ENCODE results near the gene ATMIN. TPM values are rescaled to one million over a fixed set of nuclear protein-coding genes. Genes with fewer than 3 reads are reported as not detected.

The ATMIN gene
- total and polyA plus RNA-seq, 2 experiments from 2014 or later: 22.0 to 60.5 TPM

GRCh38 chr16:80993834-80994233 lies 41.8 kb upstream of the ATMIN start:
- no peaks in the 10 kb centered on the region for H3K4me1 ChIP-seq (ENCODE audit: insufficient read depth)
- ATAC-seq (no peak), DNase-seq (ENCODE audit: low spot score) (no peak)
- H2AFZ ChIP-seq: no peak overlapping the region
- H4K20me1 ChIP-seq (replicated peaks; ENCODE audit: insufficient read depth): peaks cover 24% of the 10 kb centered on the region
- Mint-ChIP-seq H3K4me1 (peaks cover 1% of the 10 kb centered on the region; the same call in 2 of the 3 replicates), H3K27ac (no peak overlapping the region), H3K9me3 (no peaks in the 10 kb centered on the region), H3K36me3 (ENCODE audit: low read depth) (peaks cover 4% of the 10 kb centered on the region; the same call in 1 of the 3 replicates), H3K27me3 (ENCODE audit: insufficient read depth, low read depth, poor library complexity) (peaks cover 7% of the 10 kb centered on the region), H3K4me3 (no peak overlapping the region)
- H3K27me3 ChIP-seq (ENCODE audit: insufficient read depth): no peaks in the 10 kb centered on the region
- H3F3A ChIP-seq (replicated peaks; ENCODE audit: low read depth): no peaks in the 10 kb centered on the region
- no peaks in the 10 kb centered on the region for H3K9me2 ChIP-seq (ENCODE audit: insufficient read depth)
- peaks cover 79% of the 10 kb centered on the region for H3K79me2 ChIP-seq (replicated peaks; ENCODE audit: insufficient read depth)
- no peak overlapping the region for H3K4me3 ChIP-seq
- no peak overlapping the region for H3K27ac ChIP-seq (ENCODE audit: low read depth)
- no peak overlapping the region for H3K4me2 ChIP-seq
- TF ChIP-seq EZH2phosphoT487 (IDR thresholded peaks at IDR 0.05; ENCODE audit: unreplicated experiment): no peak
- no peaks in the 10 kb centered on the region for H3K36me3 ChIP-seq (ENCODE audit: insufficient read depth)

GRCh38 chr16:80994451-80994850 lies 41.2 kb upstream of the ATMIN start:
- no peaks in the 10 kb centered on the region; the same call in 2 of the 3 replicates for H3K4me1 Mint-ChIP-seq
- peaks cover 4% of the 10 kb centered on the region; the same call in 1 of the 3 replicates for H3K36me3 Mint-ChIP-seq (ENCODE audit: low read depth)
- no peak overlapping the region for H3K4me3 ChIP-seq

More at GRCh38 chr16:80994451-80994850, 41.2 kb upstream of the ATMIN start:
- no peaks in the 10 kb centered on the region for H3K4me1 ChIP-seq (ENCODE audit: insufficient read depth)
- H4K20me1 ChIP-seq (replicated peaks; ENCODE audit: insufficient read depth): peaks cover 26% of the 10 kb centered on the region
- TF ChIP-seq ZNF331 (CRISPR knock-in tag; IDR thresholded peaks at IDR 0.05; ENCODE audit: low read depth) (no peak), STAT1 (IDR thresholded peaks at IDR 0.05; ENCODE audit: unreplicated experiment) (no peak), ZNF462 (CRISPR knock-in tag; IDR thresholded peaks at IDR 0.05) (no peak)
- no peak overlapping the region for H3K4me2 ChIP-seq
- Mint-ChIP-seq H3K4me3 (no peak overlapping the region), H3K27me3 (ENCODE audit: insufficient read depth, low read depth, poor library complexity) (peaks cover 5% of the 10 kb centered on the region), H3K9me3 (no peaks in the 10 kb centered on the region), H3K27ac (no peak overlapping the region)
- H3K27ac ChIP-seq (ENCODE audit: low read depth): no peak overlapping the region
- peaks cover 86% of the 10 kb centered on the region for H3K79me2 ChIP-seq (replicated peaks; ENCODE audit: insufficient read depth)
- DNase-seq (ENCODE audit: low spot score) (no peak), ATAC-seq (no peak)
- no peaks in the 10 kb centered on the region for H3K36me3 ChIP-seq (ENCODE audit: insufficient read depth)
- no peaks in the 10 kb centered on the region for H3K27me3 ChIP-seq (ENCODE audit: insufficient read depth)
- no peaks in the 10 kb centered on the region for H3K9me2 ChIP-seq (ENCODE audit: insufficient read depth)
- H3F3A ChIP-seq (replicated peaks; ENCODE audit: low read depth): no peaks in the 10 kb centered on the region
- H2AFZ ChIP-seq: no peak overlapping the region
